Liver (tissue), 3 donors: Measurements from ENCODE around the gene LURAP1L.

ENCODE experiments used
- ATF3 ChIP-seq: IDR thresholded peaks from 2 replicates; pipeline ENCODE4 v1.6.1; 2016; ENCODE audit warnings: antibody characterized with exemption
- CTCF ChIP-seq: fragments of 150-350 bp; IDR thresholded peaks from 2 replicates; pipeline ENCODE4 v1.5.1; 2017; ENCODE audit warnings: improper control_type of control experiment, low read depth, low read length; ENCODE audit not compliant: missing input control
- EGR1 ChIP-seq, 2 donors: IDR thresholded peaks; 2 replicates each; pipeline ENCODE4 v1.6.1; 2016 to 2018; ENCODE audit warnings: antibody characterized with exemption in 2 of 2, low read depth in 2 of 2
- GABPA ChIP-seq, 2 donors: IDR thresholded peaks in 1 of 2; conservative IDR thresholded peaks in 1 of 2; 2 replicates each; pipeline ENCODE4 v1.6.1; 2016; ENCODE audit warnings: antibody characterized with exemption in 2 of 2, mild to moderate bottlenecking in 1 of 2, moderate library complexity in 1 of 2
- HNF4G ChIP-seq: IDR thresholded peaks from 2 replicates; pipeline ENCODE4 v1.6.1; 2016; ENCODE audit warnings: antibody characterized with exemption
- JUND ChIP-seq, 2 donors: IDR thresholded peaks; 2 replicates each; pipeline ENCODE4 v1.6.1; 2016; ENCODE audit warnings: antibody characterized with exemption in 2 of 2
- MAX ChIP-seq: IDR thresholded peaks from 2 replicates; pipeline ENCODE4 v1.6.1; 2016; ENCODE audit warnings: antibody characterized with exemption
- NR2F2 ChIP-seq: IDR thresholded peaks from 2 replicates; pipeline ENCODE4 v1.6.1; 2016; ENCODE audit warnings: antibody characterized with exemption
- RAD21 ChIP-seq, 2 donors: IDR thresholded peaks; 2 replicates each; pipeline ENCODE4 v1.6.1; 2016; ENCODE audit warnings: antibody characterized with exemption in 2 of 2, mild to moderate bottlenecking in 2 of 2
- REST ChIP-seq: IDR thresholded peaks from 2 replicates; pipeline ENCODE4 v1.6.1; 2016; ENCODE audit warnings: antibody characterized with exemption, mild to moderate bottlenecking
- SP1 ChIP-seq: IDR thresholded peaks from 2 replicates; pipeline ENCODE4 v1.6.1; 2018; ENCODE audit warnings: antibody characterized with exemption, mild to moderate bottlenecking
- TAF1 ChIP-seq: conservative IDR thresholded peaks from 2 replicates; pipeline ENCODE4 v1.6.1; 2016; ENCODE audit warnings: antibody characterized with exemption, mild to moderate bottlenecking
- YY1 ChIP-seq: IDR thresholded peaks from 2 replicates; pipeline ENCODE4 v1.6.1; 2016; ENCODE audit warnings: antibody characterized with exemption, mild to moderate bottlenecking
- ZBTB33 ChIP-seq: IDR thresholded peaks from 2 replicates; pipeline ENCODE4 v1.6.1; 2016; ENCODE audit warnings: antibody characterized with exemption
- donor health status: healthy.
- donor health status: healthy.

GRCh38 chr9:12748016-12748415 lies 26.8 kb upstream of the LURAP1L start:
- no peak for TF ChIP-seq JUND (IDR thresholded peaks at IDR 0.05)
- no peak for TF ChIP-seq MAX
- no peak for TF ChIP-seq RAD21 (IDR thresholded peaks at IDR 0.05)
- TF ChIP-seq CTCF = no peak
- no peak for TF ChIP-seq TAF1
- no peak for TF ChIP-seq SP1
- no peak for TF ChIP-seq REST
- no peak for TF ChIP-seq GABPA (IDR thresholded peaks at IDR 0.05 in 1 of 2, conservative IDR thresholded peaks at IDR 0.05 in 1 of 2)
- no peak for TF ChIP-seq ATF3
- no peak for TF ChIP-seq ZBTB33
- no peak for TF ChIP-seq NR2F2
- TF ChIP-seq EGR1 (IDR thresholded peaks at IDR 0.05; ENCODE audit: low read depth in 2 of 2) = no peak
- TF ChIP-seq YY1 = no peak
- no peak for TF ChIP-seq HNF4G
